Measurements from ENCODE around the gene LEPROT.

LEPROT gene

GRCh38 chr1:65469126-65469888 lies 48.8 kb downstream of the LEPROT start:
- H3K79me2 ChIP-seq (ENCODE audit: insufficient read depth, low read length): no peaks in the 10 kb centered on the region
- TF ChIP-seq CTCF (IDR thresholded peaks at IDR 0.05; ENCODE audit: low read length): no peak
- TF ChIP-seq EZH2 (IDR thresholded peaks at IDR 0.05; ENCODE audit: borderline replicate concordance, low read length): no peak
- H3K9me3 ChIP-seq (ENCODE audit: low read length): no peaks in the 10 kb centered on the region
- no peak overlapping the region for H3K9ac ChIP-seq (ENCODE audit: low read length)
- no peak overlapping the region for H3K27ac ChIP-seq (ENCODE audit: low read depth, low read length, poor library complexity, severe bottlenecking)
- no peak overlapping the region for H2AFZ ChIP-seq (ENCODE audit: low read length)
- peaks cover 8% of the 10 kb centered on the region for H3K4me1 ChIP-seq (ENCODE audit: insufficient read depth, low read length, severe bottlenecking)
- no peaks in the 10 kb centered on the region for H3K9me2 ChIP-seq (ENCODE audit: low read depth, low read length)
- no peaks in the 10 kb centered on the region for H3F3A ChIP-seq (ENCODE audit: insufficient read depth, low read length)
- H3K27me3 ChIP-seq (ENCODE audit: insufficient read depth, low read length): no peaks in the 10 kb centered on the region
- H3K4me3 ChIP-seq (ENCODE audit: low read depth, low read length, poor library complexity, severe bottlenecking): no peak overlapping the region
- H3K4me2 ChIP-seq (ENCODE audit: low read length): no peak overlapping the region
- no peaks in the 10 kb centered on the region for H3K36me3 ChIP-seq (ENCODE audit: insufficient read depth, low read length)
- H4K20me1 ChIP-seq (ENCODE audit: insufficient read depth, low read length): no peaks in the 10 kb centered on the region

- no peak overlapping the region for H3K9ac ChIP-seq (ENCODE audit: low read length)
- H2AFZ ChIP-seq (ENCODE audit: low read length): no peak overlapping the region
- no peaks in the 10 kb centered on the region for H3K9me3 ChIP-seq (ENCODE audit: low read length)
- H3K4me2 ChIP-seq (ENCODE audit: low read length): no peak overlapping the region
- H3K36me3 ChIP-seq (ENCODE audit: insufficient read depth, low read length): no peaks in the 10 kb centered on the region
- no peaks in the 10 kb centered on the region for H3F3A ChIP-seq (ENCODE audit: insufficient read depth, low read length)
- H3K4me1 ChIP-seq (ENCODE audit: insufficient read depth, low read length, severe bottlenecking): peaks cover 8% of the 10 kb centered on the region
- H3K4me3 ChIP-seq (ENCODE audit: low read depth, low read length, poor library complexity, severe bottlenecking): no peak overlapping the region
- H4K20me1 ChIP-seq (ENCODE audit: insufficient read depth, low read length): no peaks in the 10 kb centered on the region
- no peak overlapping the region for H3K27ac ChIP-seq (ENCODE audit: low read depth, low read length, poor library complexity, severe bottlenecking)
- TF ChIP-seq CTCF (IDR thresholded peaks at IDR 0.05; ENCODE audit: low read length) (no peak), EZH2 (IDR thresholded peaks at IDR 0.05; ENCODE audit: borderline replicate concordance, low read length) (no peak)
- no peaks in the 10 kb centered on the region for H3K79me2 ChIP-seq (ENCODE audit: insufficient read depth, low read length)
- H3K9me2 ChIP-seq (ENCODE audit: low read depth, low read length): no peaks in the 10 kb centered on the region
- no peaks in the 10 kb centered on the region for H3K27me3 ChIP-seq (ENCODE audit: insufficient read depth, low read length)
These were observed 49.4 kb downstream of the LEPROT start for GRCh38 chr1:65469889-65470340.

- no peaks in the 10 kb centered on the region for H3K9me2 ChIP-seq (ENCODE audit: low read depth, low read length)
- no peak overlapping the region for H3K27ac ChIP-seq (ENCODE audit: low read depth, low read length, poor library complexity, severe bottlenecking)
- no peak overlapping the region for H2AFZ ChIP-seq (ENCODE audit: low read length)
- no peaks in the 10 kb centered on the region for H3K27me3 ChIP-seq (ENCODE audit: insufficient read depth, low read length)
- H3F3A ChIP-seq (ENCODE audit: insufficient read depth, low read length): no peaks in the 10 kb centered on the region
- TF ChIP-seq CTCF (IDR thresholded peaks at IDR 0.05; ENCODE audit: low read length) (no peak), EZH2 (IDR thresholded peaks at IDR 0.05; ENCODE audit: borderline replicate concordance, low read length) (no peak)
- H3K4me1 ChIP-seq (ENCODE audit: insufficient read depth, low read length, severe bottlenecking): peaks cover 8% of the 10 kb centered on the region
- no peak overlapping the region for H3K9ac ChIP-seq (ENCODE audit: low read length)
- no peaks in the 10 kb centered on the region for H3K9me3 ChIP-seq (ENCODE audit: low read length)
- H3K4me2 ChIP-seq (ENCODE audit: low read length): no peak overlapping the region
- H4K20me1 ChIP-seq (ENCODE audit: insufficient read depth, low read length): no peaks in the 10 kb centered on the region
- no peak overlapping the region for H3K4me3 ChIP-seq (ENCODE audit: low read depth, low read length, poor library complexity, severe bottlenecking)
- H3K79me2 ChIP-seq (ENCODE audit: insufficient read depth, low read length): no peaks in the 10 kb centered on the region
- H3K36me3 ChIP-seq (ENCODE audit: insufficient read depth, low read length): no peaks in the 10 kb centered on the region
These were observed 50.3 kb downstream of the LEPROT start for GRCh38 chr1:65470766-65471165.
